ENCODE results near the gene DAZ4. TPM values are rescaled to one million over a fixed set of nuclear protein-coding genes. Genes with fewer than 3 reads are reported as not detected.
"Not testable (repeated sequence)": the region's sequence is repeated elsewhere in the genome, so short reads cannot be mapped to it uniquely, and the experiment has no call there.

The DAZ4 gene, protein sequence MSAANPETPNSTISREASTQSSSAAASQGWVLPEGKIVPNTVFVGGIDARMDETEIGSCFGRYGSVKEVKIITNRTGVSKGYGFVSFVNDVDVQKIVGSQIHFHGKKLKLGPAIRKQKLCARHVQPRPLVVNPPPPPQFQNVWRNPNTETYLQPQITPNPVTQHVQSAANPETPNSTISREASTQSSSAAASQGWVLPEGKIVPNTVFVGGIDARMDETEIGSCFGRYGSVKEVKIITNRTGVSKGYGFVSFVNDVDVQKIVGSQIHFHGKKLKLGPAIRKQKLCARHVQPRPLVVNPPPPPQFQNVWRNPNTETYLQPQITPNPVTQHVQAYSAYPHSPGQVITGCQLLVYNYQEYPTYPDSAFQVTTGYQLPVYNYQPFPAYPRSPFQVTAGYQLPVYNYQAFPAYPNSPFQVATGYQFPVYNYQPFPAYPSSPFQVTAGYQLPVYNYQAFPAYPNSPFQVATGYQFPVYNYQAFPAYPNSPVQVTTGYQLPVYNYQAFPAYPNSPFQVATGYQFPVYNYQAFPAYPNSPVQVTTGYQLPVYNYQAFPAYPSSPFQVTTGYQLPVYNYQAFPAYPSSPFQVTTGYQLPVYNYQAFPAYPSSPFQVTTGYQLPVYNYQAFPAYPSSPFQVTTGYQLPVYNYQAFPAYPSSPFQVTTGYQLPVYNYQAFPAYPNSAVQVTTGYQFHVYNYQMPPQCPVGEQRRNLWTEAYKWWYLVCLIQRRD
- total RNA-seq = not detected
- long read RNA-seq = 0 reads

GRCh38 chrY:24833619-24834018 lies at the start of gene DAZ4:
Gene DAZ4 (plus strand): TSS chrY:24833919. CDS start chrY:24834127, 208 bp downstream.
- DNase-seq (ENCODE audit: low spot score) = not testable (repeated sequence)

DNA sequence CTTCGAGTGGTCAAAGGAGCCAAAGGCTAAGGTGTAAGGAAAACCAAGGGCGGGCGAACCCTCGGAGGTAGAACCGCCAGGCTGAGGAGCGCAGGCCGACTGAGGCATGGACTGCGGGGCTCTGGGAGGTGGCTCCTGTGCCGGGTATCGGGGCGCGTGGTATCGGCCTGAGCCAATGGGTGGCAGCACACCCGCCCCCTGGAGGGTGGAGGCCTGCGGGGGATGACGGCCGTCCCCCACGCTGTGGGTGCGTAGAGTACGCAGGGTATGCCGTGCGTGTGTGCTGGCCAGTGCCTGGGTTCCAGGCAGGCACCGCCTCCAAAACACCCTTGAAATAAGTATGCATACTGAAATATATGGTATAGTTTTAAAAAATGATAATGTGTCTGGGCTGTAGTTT lies 20.4 kb upstream of the DAZ4 start, which contains the start of gene DAZ3:
DAZ3 (minus strand) TSS at position 101 of the 400 bp plus-strand sequence. CDS start 208 bp downstream, outside the sequence.
- not testable (repeated sequence) for DNase-seq (ENCODE audit: low spot score)

DNA sequence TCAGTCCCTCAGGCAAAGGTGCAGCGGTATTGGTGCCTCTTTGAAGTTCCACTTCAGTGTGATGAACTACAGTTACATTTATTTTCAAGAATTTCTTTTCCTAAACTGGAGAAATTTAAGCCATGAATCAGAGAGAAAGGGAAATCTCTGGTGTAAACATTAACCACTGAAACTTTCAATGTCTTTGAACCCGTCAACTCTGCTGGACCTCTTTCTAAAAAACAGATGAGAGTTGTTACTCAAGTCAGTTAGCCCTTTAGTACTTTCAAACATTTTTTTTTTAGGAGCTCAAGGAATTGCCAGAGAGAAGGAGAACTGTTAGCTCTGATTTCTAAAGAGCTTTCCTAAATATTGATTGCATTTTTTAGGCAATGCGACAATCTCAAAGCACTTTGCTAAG lies 11.9 kb upstream of the DAZ4 start:
- DNase-seq (ENCODE audit: low spot score) = not testable (repeated sequence)

GRCh38 chrY:24824184-24824879 lies 9.4 kb upstream of the DAZ4 start:
- DNase-seq (ENCODE audit: low spot score) = not testable (repeated sequence)

GRCh38 chrY:24825069-24825468 lies 8.7 kb upstream of the DAZ4 start:
- DNase-seq (ENCODE audit: low spot score) = not testable (repeated sequence)

Other genes with a start within 250 kb of the DAZ4 start
- gene BPY2B, start 215.9 kb upstream of the DAZ4 start, total RNA-seq = not detected
- not detected for gene DAZ3, start 20.5 kb upstream of the DAZ4 start, total RNA-seq
- not detected for gene BPY2C, start 218.2 kb downstream of the DAZ4 start, total RNA-seq